HG03565 (cell line): Measurements from ENCODE around the gene PTH1R.

Source experiments
- ATAC-seq: cut with Tn5 transposase; IDR thresholded peaks from one replicate; pipeline ENCODE4 v1.9.1; 2021; ENCODE audit warnings: mild to moderate bottlenecking, moderate library complexity; ENCODE audit not compliant: unreplicated experiment

PTH1R gene

GRCh38 chr3:46943237-46944187, 66.0 kb downstream of the PTH1R start:
- ATAC-seq = no peak

DNA sequence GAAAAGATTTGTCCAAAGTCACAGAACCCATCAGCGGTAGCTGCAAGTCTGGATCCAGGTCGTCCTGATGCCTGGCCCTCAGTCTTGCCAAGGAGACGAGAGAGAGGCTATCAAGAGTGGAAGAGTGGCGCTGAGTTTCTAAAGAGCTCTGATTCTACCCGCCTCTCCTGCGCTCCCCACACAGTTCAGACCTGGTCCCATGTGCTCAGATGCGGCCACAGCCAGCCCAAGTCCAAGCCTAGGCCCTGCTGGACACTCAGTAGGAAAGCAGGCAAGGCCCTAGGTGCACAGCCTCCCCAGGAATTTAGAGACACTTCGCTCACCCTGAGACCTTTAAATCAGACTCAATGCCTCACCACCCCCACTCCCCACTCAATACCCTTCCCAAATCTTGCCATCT, 66.7 kb downstream of the PTH1R start:
- ATAC-seq = no peak

GRCh38 chr3:46946416-46946815, 68.9 kb downstream of the PTH1R start:
- ATAC-seq = no peak

GRCh38 chr3:46946856-46947545, 69.5 kb downstream of the PTH1R start:
- no peak for ATAC-seq

GRCh38 chr3:46947546-46947901, 70.0 kb downstream of the PTH1R start:
- ATAC-seq = no peak

- no peak for ATAC-seq
Measured at GRCh38 chr3:46947981-46948791, 70.7 kb downstream of the PTH1R start.

DNA sequence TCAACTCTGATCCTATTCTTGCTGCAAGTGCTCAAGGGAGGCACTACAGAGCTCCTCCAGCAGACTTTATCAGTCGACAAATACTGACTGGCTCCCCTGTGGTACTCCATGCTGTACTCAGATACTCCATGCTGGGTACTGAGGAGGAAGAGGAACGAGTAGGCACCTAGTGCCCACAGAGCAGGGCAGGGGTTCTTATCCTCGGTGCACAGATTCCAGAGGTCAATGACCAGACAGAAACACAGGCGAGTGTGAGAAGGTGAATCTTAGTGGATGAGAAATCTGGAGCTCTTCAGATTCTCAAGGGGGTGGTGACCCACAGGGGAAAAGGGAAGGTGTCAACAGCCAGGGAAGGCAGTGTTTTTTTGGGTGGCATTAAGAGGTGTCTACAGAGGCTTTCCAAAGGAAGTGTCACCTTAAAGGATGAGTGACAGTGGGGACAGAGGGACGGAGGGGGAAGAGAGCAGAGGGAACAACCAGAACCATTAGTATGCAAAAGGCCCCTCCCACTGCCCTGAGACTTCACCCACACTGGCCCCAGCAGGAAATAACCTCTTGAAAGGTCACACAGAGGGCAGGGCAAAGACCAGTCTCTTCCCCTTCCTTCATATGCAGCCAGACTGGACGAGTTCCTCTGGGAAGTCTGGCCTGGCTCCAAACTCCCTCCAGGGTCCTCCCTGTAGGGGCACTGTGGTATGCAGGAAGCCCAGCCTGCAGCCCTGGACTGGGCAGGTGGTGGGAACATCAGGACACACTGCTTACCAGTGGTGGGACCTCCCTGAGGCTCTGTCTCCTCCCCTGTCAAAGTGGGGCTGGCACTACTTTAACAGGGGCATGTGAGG, 71.5 kb downstream of the PTH1R start:
- no peak for ATAC-seq

GRCh38 chr3:46950177-46950576, 72.7 kb downstream of the PTH1R start:
- no peak for ATAC-seq

DNA sequence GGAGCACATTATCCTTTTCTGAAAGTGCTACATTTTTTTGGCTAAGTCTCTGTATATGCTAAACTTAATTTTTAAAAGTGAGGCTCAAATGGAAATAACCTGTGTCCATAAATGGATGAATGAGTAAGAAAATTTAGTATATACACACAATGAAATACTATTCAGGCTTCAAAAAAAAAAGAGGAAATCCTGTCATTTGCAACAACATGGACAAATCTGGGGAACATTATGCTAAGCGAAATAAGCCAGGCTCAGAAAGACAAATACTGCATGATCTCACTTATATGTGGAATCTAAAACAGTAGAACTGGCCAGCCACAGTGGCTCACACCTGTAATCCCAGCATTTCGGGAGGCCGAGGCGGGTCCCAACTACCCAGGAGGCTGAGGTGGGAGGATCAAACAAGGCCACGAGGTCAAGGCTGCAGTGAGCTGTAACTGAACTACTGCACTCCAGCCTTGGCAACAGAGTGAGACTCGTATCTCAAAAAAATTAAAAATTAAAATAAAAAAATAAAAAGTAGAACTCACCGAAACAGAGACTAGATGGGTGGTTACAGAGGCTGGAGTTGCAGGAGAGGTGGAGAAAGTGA, 73.2 kb downstream of the PTH1R start:
- no peak for ATAC-seq

GRCh38 chr3:46952813-46953212, 75.3 kb downstream of the PTH1R start:
- no peak for ATAC-seq
